ENCODE results near the gene FAM169A. TPM values are rescaled to one million over a fixed set of nuclear protein-coding genes. Genes with fewer than 3 reads are reported as not detected.
"Not testable (repeated sequence)": the region's sequence is repeated elsewhere in the genome, so short reads cannot be mapped to it uniquely, and the experiment has no call there.

FAM169A gene
- total RNA-seq, 1 donor from 2014 or later, result 1.1 TPM

DNA sequence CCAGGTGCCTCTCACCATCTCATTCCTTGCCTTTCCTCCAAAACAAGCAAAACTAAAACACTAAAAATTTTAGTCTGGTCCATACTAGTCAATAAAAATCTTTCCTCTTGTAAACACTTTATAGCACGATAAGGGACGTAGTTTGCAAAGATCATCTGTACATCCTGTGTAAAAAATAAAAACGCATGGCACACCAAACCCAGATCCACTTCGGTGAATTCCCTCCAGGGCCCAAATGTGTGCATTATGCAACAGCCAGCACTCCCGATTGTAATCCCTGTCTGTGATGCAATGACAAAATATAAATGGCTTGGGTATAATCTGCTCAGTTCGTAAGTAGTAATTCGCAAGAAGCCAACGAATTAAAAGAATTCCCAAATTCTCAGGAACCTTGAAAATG lies 1.4 kb downstream of the FAM169A start:
- no peak for TF ChIP-seq CTCF (IDR thresholded peaks at IDR 0.05)
- no peak for DNase-seq
- no peaks in the 10 kb centered on the region for H3K9me3 ChIP-seq
- H3K36me3 ChIP-seq, result no peaks in the 10 kb centered on the region
- no peak overlapping the region for H3K27ac ChIP-seq
- peaks cover 12% of the 10 kb centered on the region for H3K4me1 ChIP-seq
- no peak overlapping the region for H3K4me3 ChIP-seq
- intact Hi-C loops (cut with DNase I), result no loop called here
- H3K27me3 ChIP-seq (ENCODE audit: low read depth), result peaks cover 44% of the 10 kb centered on the region
- no peak for ATAC-seq

DNA sequence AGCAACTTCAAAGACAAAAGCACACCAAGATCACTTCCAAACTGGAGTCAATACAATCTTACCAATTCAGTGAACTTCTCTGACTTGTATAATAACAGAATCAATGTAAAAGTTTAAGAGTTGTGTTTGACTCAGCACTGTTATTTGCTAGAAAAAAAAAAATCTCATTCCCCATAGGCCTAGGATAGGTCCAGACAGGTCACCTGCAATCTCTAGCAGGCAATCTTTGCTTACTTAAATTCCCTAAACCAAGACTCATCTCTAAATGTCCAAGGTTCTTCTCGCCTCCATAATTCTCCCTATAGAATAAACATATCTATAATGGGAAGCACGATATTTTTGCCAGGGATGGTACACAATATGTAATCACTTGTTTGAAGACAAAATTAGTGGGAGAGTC lies 2.5 kb downstream of the FAM169A start:
- Histone ChIP-seq H3K27ac (no peak overlapping the region), H3K36me3 (no peaks in the 10 kb centered on the region), H3K27me3 (ENCODE audit: low read depth) (peaks cover 44% of the 10 kb centered on the region), H3K9me3 (no peaks in the 10 kb centered on the region), H3K4me1 (peaks cover 12% of the 10 kb centered on the region), H3K4me3 (no peak overlapping the region)
- intact Hi-C loops (cut with DNase I), result no loop called here
- DNase-seq (no peak), ATAC-seq (no peak)
- TF ChIP-seq CTCF (IDR thresholded peaks at IDR 0.05), result no peak

GRCh38 chr5:74862221-74862620 lies 4.0 kb downstream of the FAM169A start:
- no peak for DNase-seq
- no peaks in the 10 kb centered on the region for H3K36me3 ChIP-seq
- no peak for TF ChIP-seq CTCF (IDR thresholded peaks at IDR 0.05)
- H3K27me3 ChIP-seq (ENCODE audit: low read depth), result peaks cover 39% of the 10 kb centered on the region
- H3K27ac ChIP-seq, result no peak overlapping the region
- peaks cover 12% of the 10 kb centered on the region for H3K4me1 ChIP-seq
- no peaks in the 10 kb centered on the region for H3K9me3 ChIP-seq
- H3K4me3 ChIP-seq, result no peak overlapping the region
- ATAC-seq, result no peak
- intact Hi-C loops (cut with DNase I), result no loop called here

- DNase-seq; H3K9me3 ChIP-seq; H3K27me3 ChIP-seq (ENCODE audit: low read depth); intact Hi-C loops (cut with DNase I); H3K27ac ChIP-seq; ATAC-seq; H3K4me1 ChIP-seq; H3K4me3 ChIP-seq; H3K36me3 ChIP-seq: not testable (repeated sequence)
Measured at GRCh38 chr5:74856975-74857374, 9.2 kb downstream of the FAM169A start.

DNA sequence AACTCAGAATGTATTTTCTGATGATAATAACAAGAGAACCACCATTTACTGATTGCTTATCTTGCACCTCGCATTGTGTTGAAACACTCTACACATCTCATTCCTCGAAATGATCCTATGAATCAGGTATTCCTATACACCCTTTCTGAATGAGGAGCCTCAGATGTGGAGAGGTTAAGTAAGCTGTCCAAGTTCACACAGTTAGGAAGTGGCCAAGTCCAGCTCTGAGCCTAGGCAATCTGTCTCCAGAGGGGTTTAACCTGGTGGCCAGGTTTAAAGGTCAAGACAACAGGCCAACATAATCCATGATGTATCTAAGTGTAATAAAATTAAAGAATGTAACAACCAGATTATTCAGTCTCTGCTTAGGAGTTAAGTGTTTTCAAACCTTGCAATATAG lies 12.9 kb downstream of the FAM169A start:
- Histone ChIP-seq H3K36me3 (no peaks in the 10 kb centered on the region), H3K27ac (no peak overlapping the region), H3K9me3 (no peaks in the 10 kb centered on the region), H3K27me3 (ENCODE audit: low read depth) (no peaks in the 10 kb centered on the region), H3K4me3 (no peak overlapping the region), H3K4me1 (no peaks in the 10 kb centered on the region)
- DNase-seq, result no peak
- intact Hi-C loops (cut with DNase I), result no loop called here
- ATAC-seq, result no peak
- no peak for TF ChIP-seq CTCF (IDR thresholded peaks at IDR 0.05)

DNA sequence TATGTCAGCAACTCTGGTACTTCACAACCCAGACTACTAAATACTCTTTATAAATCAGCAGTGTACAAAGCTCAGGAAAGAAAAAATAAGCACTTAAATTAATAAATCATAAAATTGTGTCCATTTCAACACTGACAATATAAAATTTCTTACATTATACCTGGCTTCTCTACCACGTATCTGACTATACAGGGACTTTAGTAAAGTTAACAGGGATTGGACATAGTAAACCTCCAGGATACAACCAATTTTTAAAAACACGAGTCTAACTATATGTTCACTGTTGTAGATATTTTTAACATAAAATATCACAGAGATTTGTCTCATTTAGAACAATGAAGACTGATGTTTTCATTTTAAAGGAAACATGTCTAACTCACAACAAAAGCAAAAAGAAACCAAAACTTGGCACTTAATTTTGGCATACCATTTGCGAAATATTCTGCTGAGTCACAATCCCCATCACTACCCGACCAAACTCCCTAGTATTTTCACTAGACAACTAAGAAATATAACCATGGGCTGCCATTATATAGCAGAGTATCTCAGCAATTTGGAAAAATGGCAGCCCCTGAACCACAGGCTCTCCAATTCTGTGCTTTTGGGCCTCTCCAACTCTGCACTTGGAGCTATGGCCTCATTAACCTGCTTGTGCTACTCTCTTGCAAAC lies 14.4 kb downstream of the FAM169A start:
- ATAC-seq (peak in 1 of 2 donors; percentile 11), DNase-seq (no peak)
- Histone ChIP-seq H3K27me3 (ENCODE audit: low read depth) (no peaks in the 10 kb centered on the region), H3K27ac (no peak overlapping the region), H3K9me3 (no peaks in the 10 kb centered on the region), H3K36me3 (no peaks in the 10 kb centered on the region), H3K4me1 (no peaks in the 10 kb centered on the region), H3K4me3 (peak overlapping the region; percentile 2)
- intact Hi-C loops (cut with DNase I), result no loop called here
- no peak for TF ChIP-seq CTCF (IDR thresholded peaks at IDR 0.05)

Measured in lower lobe of right lung (tissue), 2 donors.